Activated CD4-positive, alpha-beta T cell treated with anti-CD3 and anti-CD28 coated beads, Interleukin-2, amount 50 U/mL, for 16 hours (primary cell): ENCODE measurements around the gene ZNF740.

Source experiments
- DNase-seq: peaks from one replicate; pipeline ENCODE4 v3.0.0-alpha.2; 2020

Gene ZNF740

DNA sequence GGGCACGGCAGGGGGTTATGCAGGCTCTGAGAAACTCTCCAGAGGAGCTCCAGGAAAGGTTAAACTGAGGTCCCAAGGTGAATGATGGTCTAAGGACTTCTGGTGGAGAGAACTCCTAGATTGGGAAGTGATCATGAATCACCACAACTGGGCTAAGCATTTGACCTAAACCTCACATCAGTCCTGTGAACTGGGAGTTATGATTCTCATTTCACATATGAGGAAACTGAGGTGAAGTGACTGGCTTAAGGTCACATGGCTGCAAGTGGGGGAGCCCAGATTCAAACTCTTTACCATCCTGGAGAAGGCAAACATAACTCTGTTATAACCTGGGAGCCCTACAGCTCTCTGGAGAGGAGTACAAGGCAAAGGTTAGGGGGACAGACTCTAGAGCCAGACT, 47.3 kb downstream of the ZNF740 start:
- no peak for DNase-seq

DNA sequence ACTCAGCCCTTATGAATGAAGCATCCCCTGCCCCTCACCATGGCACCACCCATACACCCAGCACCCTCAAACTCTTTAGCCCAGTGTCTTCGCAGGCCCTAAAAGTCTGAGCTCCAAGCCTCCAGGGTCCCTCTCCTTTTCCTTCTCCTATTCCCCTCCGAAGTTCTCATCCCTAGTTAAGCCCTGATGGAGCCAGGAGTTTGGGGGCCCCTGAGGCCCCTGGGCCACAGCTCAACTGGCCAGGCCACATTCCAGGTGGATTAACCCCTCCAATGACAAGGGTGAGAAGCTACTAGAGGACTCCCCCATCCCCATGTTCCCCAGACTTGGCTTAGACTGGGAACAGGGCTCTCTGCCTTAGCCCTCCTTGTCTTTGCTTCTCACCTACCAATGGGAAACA, 48.9 kb downstream of the ZNF740 start:
- no peak for DNase-seq

DNA sequence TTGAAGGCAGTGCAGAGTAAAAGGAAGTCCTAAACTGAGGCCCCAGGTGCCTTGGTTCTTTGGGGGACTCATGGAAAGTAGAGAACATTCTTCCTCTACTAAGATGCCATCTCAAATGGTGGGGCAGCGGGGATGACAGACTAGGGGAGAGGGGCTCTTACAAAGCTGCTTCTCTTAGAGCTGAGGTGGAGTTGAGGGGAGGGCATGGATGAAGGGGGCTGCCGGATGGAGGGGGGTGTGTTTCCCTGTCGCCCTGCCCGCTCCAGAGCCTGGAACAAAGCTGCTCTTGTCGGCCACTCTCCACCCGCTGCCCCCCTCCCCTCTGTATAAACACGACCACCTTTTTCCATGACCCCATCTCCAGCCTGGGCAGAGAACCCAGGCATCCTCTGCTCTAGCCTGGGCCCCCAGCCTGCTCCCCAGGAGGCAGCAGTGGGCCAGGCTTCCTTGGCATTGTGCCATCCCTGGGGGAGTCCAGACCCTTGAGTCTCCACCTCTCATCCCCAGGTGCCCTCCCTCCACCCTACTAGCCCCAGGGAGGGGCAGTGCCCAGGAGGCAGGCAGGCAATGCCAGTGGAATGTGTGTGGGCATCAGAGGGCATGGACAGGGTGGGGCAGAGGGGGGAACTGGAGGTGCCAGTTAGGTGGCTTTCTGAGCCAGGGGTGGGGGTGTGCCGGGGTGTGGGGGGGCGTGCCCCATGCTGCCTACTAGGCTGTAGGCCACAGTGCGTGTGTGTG, 49.8 kb downstream of the ZNF740 start:
- no peak for DNase-seq

DNA sequence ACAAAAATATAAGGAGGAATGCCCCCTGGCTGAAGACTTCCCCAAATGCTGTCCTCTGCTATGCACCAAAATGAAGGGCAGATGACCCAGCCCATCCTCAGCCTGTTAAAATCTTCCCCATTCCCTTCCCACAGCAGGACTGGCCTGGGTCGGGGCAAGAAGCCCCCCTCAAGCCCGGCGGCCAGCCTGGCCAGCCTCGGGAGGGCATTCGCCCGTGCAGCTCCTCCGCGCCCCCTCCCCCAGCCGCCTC, 51.1 kb downstream of the ZNF740 start:
- DNase-seq: no peak

DNA sequence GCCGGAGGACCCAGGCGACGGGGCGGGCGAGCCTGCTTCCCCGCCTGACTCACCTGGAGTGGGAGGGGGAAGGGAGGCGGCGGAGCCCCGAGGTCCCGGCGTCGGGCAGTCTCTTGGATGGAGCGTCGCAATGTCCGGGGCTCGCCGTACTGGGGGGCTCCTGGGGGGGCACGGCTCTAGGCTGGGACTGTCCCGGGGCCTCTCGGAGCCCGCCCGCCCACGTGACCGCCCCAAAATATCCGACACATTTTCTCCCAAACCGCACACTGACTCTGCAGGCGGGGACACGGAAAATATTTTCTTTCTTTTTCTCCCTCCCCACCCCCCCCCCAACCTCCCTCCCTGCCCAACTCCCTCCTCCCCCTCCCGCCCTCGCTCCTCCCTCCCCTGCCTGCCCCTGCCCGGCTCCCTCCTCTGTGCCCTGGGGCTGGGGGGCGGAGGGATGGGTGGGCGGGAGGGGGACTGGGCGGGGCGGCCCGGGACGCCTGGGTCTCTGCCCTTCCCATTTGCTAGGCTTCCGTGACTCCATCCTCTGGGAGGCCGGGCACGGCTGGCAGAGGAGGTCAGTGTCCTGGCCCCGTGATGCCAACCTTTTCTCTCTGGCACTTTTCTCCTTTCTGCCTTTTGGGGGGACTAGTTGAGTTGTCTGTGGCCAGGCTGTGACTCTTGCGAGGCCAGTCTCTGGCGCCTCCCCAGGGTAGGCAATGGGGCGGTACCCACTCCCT, 51.6 kb downstream of the ZNF740 start, which contains the start of gene RARG:
Gene RARG (minus strand): TSS at position 289 of the 725 bp plus-strand sequence. CDS start 4,664 bp downstream, outside the sequence.
- peak; percentile 55 for DNase-seq

DNA sequence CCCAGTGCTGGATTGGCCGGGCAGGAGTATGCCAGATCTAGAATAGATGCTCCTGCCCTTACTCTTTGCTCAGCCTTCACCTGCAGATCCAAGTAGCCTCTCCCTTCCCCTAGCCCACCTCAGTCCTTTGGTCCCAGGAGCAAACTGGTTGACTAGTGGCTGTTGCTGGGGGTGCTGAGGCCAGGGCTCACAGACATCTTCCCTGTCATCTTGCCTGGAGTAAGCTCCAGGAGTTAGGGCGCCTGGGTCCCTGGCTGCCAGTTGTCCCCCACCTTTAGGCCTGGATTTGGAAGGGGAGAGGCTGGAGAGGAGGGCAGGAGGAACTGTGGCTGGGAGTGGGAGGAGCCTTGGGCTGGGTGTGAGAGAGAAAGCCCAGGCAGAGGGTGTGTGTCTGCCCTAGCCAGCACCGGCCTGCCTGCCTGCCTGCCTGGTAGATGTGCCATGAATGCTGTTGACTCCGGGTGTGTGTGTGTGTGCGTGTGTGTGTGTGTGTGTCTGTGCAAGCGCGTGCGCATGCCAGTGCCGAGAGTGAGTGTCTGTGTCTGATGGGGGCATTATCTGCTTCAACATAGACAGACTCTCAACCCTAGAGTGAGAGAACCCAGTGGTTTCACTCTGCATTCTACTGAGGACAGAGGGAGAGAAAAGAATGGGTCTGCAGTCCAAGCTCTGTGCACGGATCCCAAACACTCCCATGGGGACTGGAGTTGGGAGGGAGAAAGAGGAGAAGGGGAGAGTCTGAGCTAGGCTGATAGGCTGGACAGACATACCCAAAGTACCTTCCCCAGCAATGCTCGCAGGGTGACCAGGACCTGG, 52.3 kb downstream of the ZNF740 start:
- peak; percentile 42 for DNase-seq

DNA sequence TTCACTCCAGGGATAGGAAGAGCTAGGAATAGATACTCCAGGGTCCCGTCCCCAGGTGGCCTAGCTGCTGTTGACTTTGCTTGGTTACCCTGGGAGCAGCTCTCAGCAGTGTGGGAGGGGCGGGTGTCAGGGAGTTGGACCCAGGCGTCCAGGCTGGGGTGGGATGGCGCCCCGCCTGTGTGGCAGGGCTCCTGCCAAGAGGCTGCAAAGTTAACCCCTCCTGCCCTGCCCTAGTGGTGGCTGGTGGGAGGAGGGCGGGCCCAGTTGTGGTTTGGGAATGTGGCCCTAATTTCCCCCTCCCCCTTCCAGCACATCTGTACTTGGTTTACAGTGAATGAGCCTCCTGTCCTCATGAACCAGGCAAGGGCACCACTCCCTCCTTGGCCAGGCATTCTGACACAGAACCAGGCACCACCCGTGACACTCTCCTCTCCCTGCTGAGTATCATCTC, 53.2 kb downstream of the ZNF740 start:
- DNase-seq: no peak

DNA sequence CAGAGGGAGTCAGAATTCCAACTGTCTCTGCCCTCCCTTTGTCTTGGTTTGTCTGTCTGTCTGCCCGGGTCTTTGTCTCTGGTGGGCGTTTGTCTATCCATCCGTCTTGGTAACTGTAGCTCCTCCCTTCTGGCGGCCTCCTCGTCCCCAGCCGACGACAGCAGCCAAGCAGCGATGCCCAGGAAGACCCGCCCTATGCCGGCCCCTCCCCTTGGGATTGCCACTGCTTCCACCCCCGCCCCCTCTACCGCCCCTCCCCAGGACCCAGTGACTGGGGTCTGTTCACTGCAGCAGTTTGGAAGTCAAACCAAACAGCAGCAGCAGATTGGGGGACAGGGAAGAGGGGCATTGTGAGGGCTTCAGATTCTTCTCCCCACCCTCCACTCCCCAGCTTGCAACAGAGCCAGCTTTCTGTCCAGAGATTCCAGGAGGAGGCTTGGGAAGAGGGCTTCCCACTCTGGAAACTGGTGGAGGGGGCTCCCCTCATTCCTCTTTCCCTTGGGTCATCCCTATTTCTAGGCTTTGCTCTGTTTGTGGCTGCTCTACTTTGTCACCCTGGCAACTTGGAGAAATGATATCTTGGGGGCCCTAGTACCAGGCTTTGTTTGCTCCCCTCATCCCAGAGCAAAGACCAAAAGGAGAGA, 53.9 kb downstream of the ZNF740 start:
- no peak for DNase-seq

DNA sequence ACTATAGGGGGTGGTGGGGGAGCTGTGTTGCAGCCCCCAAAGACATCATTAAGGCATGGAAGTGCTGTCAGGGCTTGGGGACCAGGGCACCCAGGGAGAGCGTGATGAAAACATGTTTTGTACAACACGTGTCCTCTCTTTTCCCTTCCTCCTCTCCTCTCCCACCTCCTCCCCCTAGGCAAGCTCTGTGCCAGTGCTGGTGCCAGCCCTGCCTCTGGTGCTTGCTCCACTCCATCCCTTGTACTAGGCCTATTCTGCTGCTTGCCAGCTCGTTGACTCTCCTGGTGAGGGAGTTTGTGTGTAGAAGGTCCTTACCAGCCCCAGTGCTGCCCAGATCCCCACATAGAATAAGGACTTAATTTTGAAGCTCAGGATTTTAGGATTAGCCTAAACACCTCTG, 54.6 kb downstream of the ZNF740 start:
- DNase-seq: no peak

DNA sequence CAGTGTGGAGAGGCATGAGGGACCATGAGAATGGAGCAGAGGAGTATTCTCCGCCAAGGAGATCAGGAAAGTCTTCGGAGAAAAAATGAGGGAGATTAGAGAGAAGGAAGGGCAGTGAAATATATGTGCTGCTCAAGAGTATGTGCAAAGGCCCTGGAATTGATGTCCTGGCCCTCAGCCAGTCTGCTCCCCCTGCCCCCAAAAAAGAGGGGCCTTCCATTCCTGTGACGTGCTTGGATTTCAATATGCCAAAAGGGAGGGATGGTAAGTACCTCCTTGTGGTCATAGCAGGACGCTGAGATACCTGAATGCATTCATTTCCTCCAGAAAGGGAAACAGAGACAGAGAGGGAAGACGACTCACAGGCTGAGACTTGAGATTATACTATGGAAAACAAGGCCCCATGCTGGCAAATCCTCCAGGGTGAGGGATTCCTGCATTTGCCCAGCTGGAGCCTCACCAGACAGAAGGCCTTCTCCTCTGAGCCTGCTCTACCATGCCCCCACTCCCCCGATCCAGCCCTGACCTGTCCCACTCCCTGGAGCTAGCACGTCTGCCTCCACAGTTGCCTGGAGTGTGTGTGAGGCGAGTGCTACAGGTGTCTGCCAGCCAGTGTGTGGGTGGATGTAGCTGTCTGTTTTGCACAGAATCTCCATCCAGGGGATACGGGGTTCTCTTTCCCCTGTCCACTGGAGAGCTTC, 55.4 kb downstream of the ZNF740 start:
- DNase-seq: no peak

DNA sequence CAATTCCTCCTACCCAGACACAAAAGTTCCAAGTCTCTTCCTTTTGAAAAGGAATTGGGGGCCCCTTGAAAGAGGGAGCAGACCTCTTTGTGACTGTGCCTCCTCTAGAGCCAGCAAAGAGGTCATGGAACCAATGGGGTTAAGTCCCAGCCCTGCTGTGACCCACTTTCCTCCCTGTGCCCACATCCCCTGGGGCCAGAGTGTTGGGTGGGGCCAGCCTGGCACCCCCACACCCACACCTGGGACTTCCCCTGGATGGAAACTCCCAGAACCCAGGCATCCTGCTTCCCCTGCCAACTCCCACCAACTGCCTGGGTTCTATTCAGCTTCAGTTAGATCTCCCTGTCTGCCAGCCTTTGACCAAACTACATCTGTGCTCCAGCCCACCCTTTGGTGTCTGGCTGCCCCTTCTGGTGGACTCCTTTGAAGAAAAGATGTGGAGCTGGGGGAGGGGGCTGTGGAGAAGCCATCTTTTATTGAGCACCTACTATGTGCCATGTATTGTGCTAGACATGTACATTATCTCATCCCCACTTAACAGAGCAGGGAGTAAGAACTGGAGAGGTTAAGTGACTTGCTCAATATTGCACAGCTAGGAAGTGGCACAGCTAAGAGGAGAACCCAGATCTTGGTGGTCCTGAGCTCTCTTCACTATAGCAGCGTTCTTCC, 56.1 kb downstream of the ZNF740 start:
- DNase-seq: peak; percentile 49

DNA sequence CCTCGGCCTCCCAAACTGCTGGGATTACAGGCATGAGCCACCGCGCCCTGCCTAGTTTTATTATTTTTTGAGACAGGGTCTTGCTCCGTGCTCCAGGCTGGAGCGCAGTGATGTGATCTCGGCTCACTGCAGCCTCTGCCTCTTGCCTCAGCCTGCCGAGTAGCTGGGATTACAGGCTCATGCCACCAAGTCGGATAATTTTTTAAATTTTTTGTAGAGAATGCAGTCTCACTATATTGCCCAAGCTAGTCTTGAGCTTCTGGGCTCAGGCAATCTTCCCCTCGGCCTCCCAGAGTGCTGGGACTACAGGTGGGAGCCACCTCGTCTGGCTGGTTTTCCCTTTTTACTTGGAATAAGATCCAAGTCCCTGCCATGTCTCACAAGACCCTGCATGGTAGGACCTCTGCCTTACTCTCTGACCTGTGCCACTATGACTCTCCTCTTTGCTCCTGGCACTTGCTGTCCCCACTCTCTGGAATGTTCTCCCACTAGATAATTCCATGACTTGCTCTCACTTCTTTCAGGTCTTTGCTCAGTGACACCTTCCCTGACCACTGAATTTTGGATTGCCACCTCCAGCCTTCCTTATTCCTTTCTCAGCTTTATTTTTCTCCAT, 59.2 kb downstream of the ZNF740 start:
- no peak for DNase-seq

DNA sequence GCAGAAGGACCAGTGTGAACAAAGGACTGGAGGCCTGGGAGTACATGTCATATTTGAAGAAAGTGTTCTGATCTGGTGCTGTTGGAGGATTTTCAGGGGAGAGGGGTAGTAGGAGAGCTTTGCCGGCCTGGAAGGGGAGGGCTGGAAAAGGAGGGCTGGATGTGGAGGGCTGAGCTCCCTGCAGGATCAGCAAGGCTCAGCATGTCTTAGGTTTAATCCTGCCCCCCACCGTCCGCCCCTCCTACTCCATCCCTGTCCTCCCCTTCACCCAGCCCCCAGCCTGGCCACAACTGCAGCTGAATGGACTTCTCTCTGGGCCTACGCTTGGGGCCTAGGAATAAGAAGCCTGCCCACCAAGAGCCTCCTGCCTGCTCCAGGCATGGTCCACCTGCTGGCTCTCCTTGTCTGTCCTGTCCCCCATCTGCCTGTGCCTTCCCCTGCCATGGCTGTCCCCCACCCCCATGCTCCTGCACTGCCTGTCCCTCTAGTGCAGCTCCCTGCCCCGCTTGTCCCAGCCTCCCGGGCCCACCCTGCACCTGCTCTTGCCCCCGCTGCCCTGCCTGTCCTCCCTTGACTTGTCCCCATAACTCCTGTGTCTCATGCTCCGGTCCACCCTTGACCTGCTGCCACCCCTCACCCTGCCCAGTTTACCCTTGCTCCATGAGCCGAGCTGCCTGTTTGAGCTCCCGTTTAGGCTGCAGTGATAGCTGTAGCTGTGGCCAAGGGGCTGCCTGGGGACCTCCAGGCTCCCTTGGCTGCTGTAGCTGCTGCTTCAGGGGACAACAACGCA, 61.3 kb downstream of the ZNF740 start:
- no peak for DNase-seq

DNA sequence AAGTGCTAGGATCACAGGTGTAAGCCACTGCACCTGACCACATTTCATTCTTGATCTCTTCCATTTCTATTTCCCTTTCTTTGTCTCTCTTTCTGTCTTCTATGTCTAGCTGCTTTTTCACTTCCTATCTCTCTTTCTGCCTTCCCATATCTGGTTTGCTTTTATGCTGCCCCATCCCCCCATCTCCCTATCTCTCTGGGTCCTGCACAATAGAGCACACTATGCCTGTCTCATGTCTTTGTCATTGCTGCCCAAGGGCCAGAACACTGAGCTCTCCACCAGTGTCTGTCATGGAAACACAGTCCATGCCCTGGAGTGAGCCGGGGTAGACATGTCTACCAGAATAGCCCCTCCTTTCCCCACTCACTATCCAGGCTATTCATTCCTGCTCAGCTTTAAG, 63.8 kb downstream of the ZNF740 start:
- no peak for DNase-seq
